ENCODE results near the gene EPS15. TPM values are rescaled to one million over a fixed set of nuclear protein-coding genes. Genes with fewer than 3 reads are reported as not detected.
"Not testable (repeated sequence)": the region's sequence is repeated elsewhere in the genome, so short reads cannot be mapped to it uniquely, and the experiment has no call there.

EPS15 gene
- total RNA-seq, 1 donor: 108 TPM

DNA sequence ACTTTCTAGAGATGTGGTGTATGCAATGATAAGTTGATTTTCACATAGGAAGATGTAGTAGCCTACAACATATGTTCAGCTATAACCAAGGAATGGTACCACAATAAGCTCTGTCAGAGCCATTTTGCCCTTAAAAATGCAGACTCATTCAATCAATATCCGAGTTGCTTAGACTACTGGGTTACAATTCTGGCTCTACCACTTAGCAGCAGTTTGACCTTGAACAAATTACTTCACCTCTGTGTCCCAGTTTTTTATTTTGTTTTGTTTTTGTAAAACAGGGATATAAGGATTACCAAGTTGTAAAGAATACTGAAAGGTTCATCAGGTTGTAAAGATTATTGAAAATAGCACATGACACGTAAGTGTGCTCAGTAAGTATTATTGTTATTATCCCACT is 9.3 kb downstream of the EPS15 start:
- no peak for TF ChIP-seq CTCF (IDR thresholded peaks at IDR 0.05; ENCODE audit: insufficient read depth, low read length)
- no peak overlapping the region for H3K4me3 ChIP-seq (ENCODE audit: low read depth, low read length)
- no peak for DNase-seq (ENCODE audit: low read depth)

DNA sequence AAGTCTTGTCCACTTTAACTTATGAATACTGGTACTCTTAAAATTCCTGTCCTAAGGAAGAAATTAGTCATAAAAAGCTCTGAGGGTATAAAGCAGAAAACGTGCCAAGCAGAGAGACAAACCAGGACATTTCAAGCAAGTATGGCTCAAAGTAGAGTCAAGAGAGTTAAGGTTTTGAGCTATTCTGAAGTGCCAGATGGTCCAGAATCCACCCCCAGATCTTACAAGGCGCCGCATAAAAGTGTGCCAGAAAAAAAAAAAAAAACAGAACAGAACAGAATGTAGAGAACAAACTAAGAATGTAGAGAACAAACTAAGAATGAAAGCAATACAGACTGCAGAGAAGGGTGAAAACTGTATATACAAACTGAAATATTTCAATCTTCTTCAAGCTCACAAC is 12.5 kb downstream of the EPS15 start:
- DNase-seq (ENCODE audit: low read depth): peak; percentile 98
- TF ChIP-seq CTCF (IDR thresholded peaks at IDR 0.05; ENCODE audit: insufficient read depth, low read length): no peak
- H3K4me3 ChIP-seq (ENCODE audit: low read depth, low read length): peak overlapping the region; percentile 38

GRCh38 chr1:51504806-51505525 is 14.1 kb downstream of the EPS15 start:
- TF ChIP-seq CTCF (IDR thresholded peaks at IDR 0.05; ENCODE audit: insufficient read depth, low read length): no peak
- DNase-seq (ENCODE audit: low read depth): no peak

DNA sequence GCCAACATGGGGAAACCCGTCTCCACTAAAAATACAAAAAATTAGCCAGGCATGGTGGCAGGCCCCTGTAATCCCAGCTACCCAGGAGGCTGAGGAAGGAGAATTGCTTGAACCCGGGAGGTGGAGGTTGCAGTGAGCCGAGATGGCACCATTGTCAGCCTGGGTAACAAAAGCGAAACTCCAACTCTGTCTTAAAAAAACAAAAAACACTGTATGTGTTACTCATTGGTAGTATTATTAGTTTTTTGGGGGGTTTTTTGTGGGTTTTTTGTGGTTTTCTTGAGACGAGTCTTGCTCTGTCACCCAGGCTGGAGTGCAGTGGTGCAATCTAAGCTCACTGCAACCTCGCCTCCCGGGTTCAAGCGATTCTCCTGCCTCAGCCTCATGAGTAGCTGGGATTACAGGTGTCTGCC is 17.8 kb downstream of the EPS15 start:
- not testable (repeated sequence) for H3K4me3 ChIP-seq (ENCODE audit: low read depth, low read length); DNase-seq (ENCODE audit: low read depth)

More at GRCh38 chr1:51504806-51505525, 14.1 kb downstream of the EPS15 start:
- no peak overlapping the region for H3K4me3 ChIP-seq (ENCODE audit: low read depth, low read length)

DNA sequence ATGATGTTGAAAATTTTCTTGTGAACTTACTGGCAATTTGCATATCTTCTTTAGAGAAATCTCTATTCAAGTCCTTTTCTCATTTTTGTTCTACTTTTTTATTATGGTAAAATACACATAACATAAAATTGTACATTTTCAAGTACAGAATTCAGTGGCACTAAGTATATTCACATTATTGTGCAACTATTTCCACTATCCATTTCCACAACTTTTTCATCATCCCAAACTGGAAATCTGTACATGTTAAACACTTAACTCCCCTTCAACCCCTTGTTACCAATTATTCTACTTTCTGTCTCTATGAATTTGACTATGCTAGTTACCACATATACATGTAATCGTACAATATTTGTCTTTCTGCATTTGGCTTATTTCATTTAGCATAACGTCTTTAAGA is 19.4 kb downstream of the EPS15 start:
- H3K4me3 ChIP-seq (ENCODE audit: low read depth, low read length): no peak overlapping the region
- no peak for DNase-seq (ENCODE audit: low read depth)
- TF ChIP-seq CTCF (IDR thresholded peaks at IDR 0.05; ENCODE audit: insufficient read depth, low read length): no peak

GRCh38 chr1:51498924-51499323 is 20.1 kb downstream of the EPS15 start:
- no peak for TF ChIP-seq CTCF (IDR thresholded peaks at IDR 0.05; ENCODE audit: insufficient read depth, low read length)
- H3K4me3 ChIP-seq (ENCODE audit: low read depth, low read length): no peak overlapping the region
- no peak for DNase-seq (ENCODE audit: low read depth)

DNA sequence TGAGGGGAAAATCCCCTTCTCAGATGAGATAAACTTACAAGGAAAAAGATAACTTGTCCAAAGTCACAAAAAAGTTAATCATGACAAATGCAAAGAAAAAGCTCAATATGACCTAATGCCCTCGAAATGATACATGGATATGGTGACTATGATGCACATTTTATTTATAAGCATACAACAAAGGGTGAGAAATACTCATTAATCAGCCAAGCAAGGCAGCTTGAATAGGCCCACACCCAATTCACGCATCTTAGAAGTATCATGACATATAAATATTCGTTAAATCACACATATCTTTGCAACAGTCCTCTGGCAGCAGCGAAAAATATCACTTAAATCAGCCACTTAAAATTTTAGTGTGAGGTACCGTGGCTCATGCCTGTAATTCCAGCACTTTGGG is 21.7 kb downstream of the EPS15 start:
- H3K4me3 ChIP-seq (ENCODE audit: low read depth, low read length): no peak overlapping the region
- no peak for TF ChIP-seq CTCF (IDR thresholded peaks at IDR 0.05; ENCODE audit: insufficient read depth, low read length)
- no peak for DNase-seq (ENCODE audit: low read depth)

Measured in fibroblast of the aortic adventitia (primary cell).